Stimulated activated memory B cell treated with anti-CD40 and anti-IgM and Interleukin-4, amounts not matched to agents 10 μg/mL and 1 μg/mL and 100 μg/mL, for 72 hours (primary cell): ENCODE data around the gene RXRB.

ENCODE experiments used
- ATAC-seq: fragments of 150-1000 bp; cut with Tn5 transposase; 2 replicates; pipeline ENCODE4 v1.10.0; 2021
- H3K27ac Mint-ChIP-seq: one replicate; pipeline ENCODE4 v1.8.0; 2022; ENCODE audit warnings: mild to moderate bottlenecking, mixed read lengths
- H3K27me3 Mint-ChIP-seq: one replicate; pipeline ENCODE4 v1.8.0; 2022; ENCODE audit warnings: mixed read lengths
- H3K36me3 Mint-ChIP-seq: one replicate; pipeline ENCODE4 v1.8.0; 2022; ENCODE audit warnings: mixed read lengths
- H3K4me1 Mint-ChIP-seq: one replicate; pipeline ENCODE4 v1.8.0; 2022; ENCODE audit warnings: mixed read lengths
- H3K4me3 Mint-ChIP-seq: one replicate; pipeline ENCODE4 v1.8.0; 2022; ENCODE audit warnings: mild to moderate bottlenecking, moderate library complexity, mixed read lengths
- H3K9me3 Mint-ChIP-seq: one replicate; pipeline ENCODE4 v1.8.0; 2022; ENCODE audit warnings: mixed read lengths

RXRB gene

GRCh38 chr6:33193619-33194018, 6.8 kb downstream of the RXRB start:
- H3K27ac Mint-ChIP-seq = no peak overlapping the region
- peaks cover 37% of the 10 kb centered on the region for H3K4me1 Mint-ChIP-seq
- H3K36me3 Mint-ChIP-seq = peaks cover 35% of the 10 kb centered on the region
- peaks cover 33% of the 10 kb centered on the region for H3K27me3 Mint-ChIP-seq
- H3K9me3 Mint-ChIP-seq = no peaks in the 10 kb centered on the region
- ATAC-seq = no peak
- no peak overlapping the region for H3K4me3 Mint-ChIP-seq

GRCh38 chr6:33192671-33193602, 7.5 kb downstream of the RXRB start:
- Mint-ChIP-seq H3K4me3 (peak overlapping the region; percentile 66), H3K27ac (no peak overlapping the region)

GRCh38 chr6:33192105-33192646, 8.3 kb downstream of the RXRB start, which contains the start of gene COL11A2:
TSS of gene COL11A2 (minus strand) at chr6:33192467. CDS start at chr6:33192240, 227 bp downstream.
- peak; percentile 57 for ATAC-seq
- H3K4me3 Mint-ChIP-seq = peak within 1 kb of the TSS; percentile 66
- peaks cover 45% of the 10 kb centered on the region for H3K27me3 Mint-ChIP-seq
- no peak within 1 kb of the TSS for H3K27ac Mint-ChIP-seq
- peaks cover 35% of the 10 kb centered on the region for H3K36me3 Mint-ChIP-seq
- H3K9me3 Mint-ChIP-seq = peaks cover 3% of the 10 kb centered on the region
- H3K4me1 Mint-ChIP-seq = peaks cover 22% of the 10 kb centered on the region

More at GRCh38 chr6:33192671-33193602, 7.5 kb downstream of the RXRB start:
- Mint-ChIP-seq H3K36me3 (peaks cover 31% of the 10 kb centered on the region), H3K27me3 (peaks cover 40% of the 10 kb centered on the region), H3K9me3 (no peaks in the 10 kb centered on the region), H3K4me1 (peaks cover 30% of the 10 kb centered on the region)
- ATAC-seq = peak; percentile 39

GRCh38 chr6:33191383-33192104, 8.9 kb downstream of the RXRB start:
- H3K27ac Mint-ChIP-seq = no peak overlapping the region
- H3K4me1 Mint-ChIP-seq = peaks cover 19% of the 10 kb centered on the region
- peaks cover 49% of the 10 kb centered on the region for H3K27me3 Mint-ChIP-seq
- ATAC-seq = no peak
- H3K4me3 Mint-ChIP-seq = no peak overlapping the region
- peaks cover 3% of the 10 kb centered on the region for H3K9me3 Mint-ChIP-seq
- H3K36me3 Mint-ChIP-seq = peaks cover 32% of the 10 kb centered on the region

- H3K27ac Mint-ChIP-seq = no peak overlapping the region
- H3K9me3 Mint-ChIP-seq = peaks cover 3% of the 10 kb centered on the region
- peaks cover 15% of the 10 kb centered on the region for H3K4me1 Mint-ChIP-seq
- H3K4me3 Mint-ChIP-seq = no peak overlapping the region
- H3K36me3 Mint-ChIP-seq = peaks cover 23% of the 10 kb centered on the region
- ATAC-seq = no peak
- peaks cover 58% of the 10 kb centered on the region for H3K27me3 Mint-ChIP-seq
These were observed 9.9 kb downstream of the RXRB start for GRCh38 chr6:33190504-33191107.

GRCh38 chr6:33189625-33190448, 10.6 kb downstream of the RXRB start:
- no peak overlapping the region for H3K27ac Mint-ChIP-seq
- peaks cover 66% of the 10 kb centered on the region for H3K27me3 Mint-ChIP-seq
- no peak overlapping the region for H3K4me3 Mint-ChIP-seq
- peaks cover 3% of the 10 kb centered on the region for H3K9me3 Mint-ChIP-seq
- H3K4me1 Mint-ChIP-seq = peaks cover 15% of the 10 kb centered on the region
- H3K36me3 Mint-ChIP-seq = peaks cover 16% of the 10 kb centered on the region
- ATAC-seq = no peak

- H3K27ac Mint-ChIP-seq = no peak overlapping the region
- peaks cover 73% of the 10 kb centered on the region for H3K27me3 Mint-ChIP-seq
- no peak for ATAC-seq
These were observed 11.3 kb downstream of the RXRB start for GRCh38 chr6:33189164-33189563.

GRCh38 chr6:33187809-33188208, 12.7 kb downstream of the RXRB start:
- H3K4me1 Mint-ChIP-seq = peaks cover 23% of the 10 kb centered on the region
- no peak for ATAC-seq
- H3K9me3 Mint-ChIP-seq = peaks cover 13% of the 10 kb centered on the region
- H3K36me3 Mint-ChIP-seq = peaks cover 23% of the 10 kb centered on the region
- H3K4me3 Mint-ChIP-seq = no peak overlapping the region
- no peak overlapping the region for H3K27ac Mint-ChIP-seq
- peaks cover 75% of the 10 kb centered on the region for H3K27me3 Mint-ChIP-seq

More at GRCh38 chr6:33189164-33189563, 11.3 kb downstream of the RXRB start:
- Mint-ChIP-seq H3K4me3 (no peak overlapping the region), H3K9me3 (peaks cover 5% of the 10 kb centered on the region), H3K4me1 (peaks cover 15% of the 10 kb centered on the region), H3K36me3 (peaks cover 16% of the 10 kb centered on the region)

GRCh38 chr6:33185654-33186187, 14.7 kb downstream of the RXRB start:
- peaks cover 16% of the 10 kb centered on the region for H3K9me3 Mint-ChIP-seq

GRCh38 chr6:33185190-33185589, 15.3 kb downstream of the RXRB start:
- H3K27me3 Mint-ChIP-seq = peaks cover 55% of the 10 kb centered on the region
- no peak overlapping the region for H3K4me3 Mint-ChIP-seq
- H3K4me1 Mint-ChIP-seq = peaks cover 13% of the 10 kb centered on the region
- no peak overlapping the region for H3K27ac Mint-ChIP-seq
- H3K36me3 Mint-ChIP-seq = peaks cover 26% of the 10 kb centered on the region
- peak; percentile 31 for ATAC-seq
- H3K9me3 Mint-ChIP-seq = peaks cover 16% of the 10 kb centered on the region

More at GRCh38 chr6:33185654-33186187, 14.7 kb downstream of the RXRB start:
- Mint-ChIP-seq H3K27me3 (peaks cover 60% of the 10 kb centered on the region), H3K36me3 (peaks cover 26% of the 10 kb centered on the region), H3K27ac (no peak overlapping the region), H3K4me1 (peaks cover 13% of the 10 kb centered on the region), H3K4me3 (no peak overlapping the region)
- ATAC-seq = no peak

- Mint-ChIP-seq H3K9me3 (peaks cover 16% of the 10 kb centered on the region), H3K27me3 (peaks cover 43% of the 10 kb centered on the region), H3K4me3 (peak overlapping the region; percentile 13), H3K36me3 (peaks cover 26% of the 10 kb centered on the region), H3K4me1 (peaks cover 13% of the 10 kb centered on the region), H3K27ac (peak overlapping the region; percentile 82)
- ATAC-seq = no peak
These were observed 17.3 kb downstream of the RXRB start for GRCh38 chr6:33183071-33183683.

GRCh38 chr6:33181141-33181540, 19.3 kb downstream of the RXRB start:
- Mint-ChIP-seq H3K27ac (no peak overlapping the region), H3K27me3 (peaks cover 48% of the 10 kb centered on the region), H3K4me1 (peaks cover 13% of the 10 kb centered on the region), H3K4me3 (no peak overlapping the region), H3K9me3 (peaks cover 13% of the 10 kb centered on the region), H3K36me3 (peaks cover 20% of the 10 kb centered on the region)
- ATAC-seq = no peak

GRCh38 chr6:33178755-33179475, 21.6 kb downstream of the RXRB start:
- H3K27ac Mint-ChIP-seq = no peak overlapping the region
- H3K27me3 Mint-ChIP-seq = peaks cover 45% of the 10 kb centered on the region

More at GRCh38 chr6:33178755-33179475, 21.6 kb downstream of the RXRB start:
- peaks cover 13% of the 10 kb centered on the region for H3K4me1 Mint-ChIP-seq
- ATAC-seq = no peak
- peaks cover 12% of the 10 kb centered on the region for H3K36me3 Mint-ChIP-seq
- H3K4me3 Mint-ChIP-seq = no peak overlapping the region
- H3K9me3 Mint-ChIP-seq = peaks cover 10% of the 10 kb centered on the region
